Measurements from ENCODE around the gene RAB3C.

RAB3C gene

DNA sequence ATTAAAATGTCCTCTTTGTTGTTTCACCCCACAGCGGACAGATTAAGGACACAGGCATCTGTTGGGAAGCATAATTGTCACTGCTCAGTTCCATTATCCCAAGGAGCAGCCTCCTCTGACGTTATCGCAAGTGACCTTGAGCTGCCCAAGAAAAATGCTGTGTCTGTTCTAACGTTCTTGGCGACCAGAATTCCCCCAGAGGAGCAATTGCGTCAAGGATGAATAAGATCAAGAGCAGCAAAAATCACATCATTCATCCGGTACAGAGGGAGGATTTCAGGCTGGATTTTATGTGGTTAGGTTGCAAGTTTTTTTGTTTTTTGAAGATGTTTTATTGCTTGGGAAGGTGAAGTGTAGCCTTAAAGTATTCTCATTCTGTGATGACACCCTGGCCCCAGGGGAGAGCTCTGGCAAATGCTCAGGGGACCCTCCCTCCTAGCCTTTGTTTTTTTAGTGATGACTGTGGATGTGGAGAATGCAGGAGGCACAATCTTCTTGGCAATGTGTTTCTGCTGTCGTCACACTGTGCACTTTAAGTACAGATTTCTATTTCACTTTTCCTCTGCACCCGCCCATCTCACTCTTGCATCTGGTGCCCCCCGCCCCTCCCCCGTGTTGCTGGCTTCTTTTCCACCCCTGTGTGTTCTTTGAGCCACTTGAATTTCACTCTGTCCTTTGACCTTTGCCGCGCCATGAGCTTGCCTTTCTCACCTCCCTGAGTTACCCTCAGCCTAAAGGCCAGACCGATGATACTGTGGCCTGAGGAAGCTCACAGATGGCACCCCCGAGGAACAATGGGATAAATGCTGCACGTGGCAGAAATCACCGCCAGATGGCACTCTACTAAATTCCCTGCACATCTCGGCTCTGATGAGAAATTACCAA lies 308.5 kb downstream of the RAB3C start:
- peak; percentile 55 for DNase-seq

DNA sequence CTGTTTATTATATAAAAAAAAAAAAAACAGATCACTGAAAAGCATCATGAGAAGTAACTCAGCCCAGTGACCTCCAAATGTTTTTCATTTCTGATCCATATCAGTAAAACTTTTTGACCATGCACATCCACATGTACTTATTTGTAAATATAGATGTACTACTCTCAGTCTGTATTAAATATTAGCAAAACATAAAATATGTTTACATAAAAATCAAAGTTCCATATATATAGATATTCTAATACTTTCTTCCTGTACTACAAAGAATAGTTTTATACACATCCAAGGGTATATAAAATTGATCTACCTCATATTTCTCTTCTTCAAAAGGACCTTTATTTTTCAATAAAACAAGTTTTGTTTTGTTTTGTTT lies 309.1 kb downstream of the RAB3C start:
- no peak for DNase-seq

DNA sequence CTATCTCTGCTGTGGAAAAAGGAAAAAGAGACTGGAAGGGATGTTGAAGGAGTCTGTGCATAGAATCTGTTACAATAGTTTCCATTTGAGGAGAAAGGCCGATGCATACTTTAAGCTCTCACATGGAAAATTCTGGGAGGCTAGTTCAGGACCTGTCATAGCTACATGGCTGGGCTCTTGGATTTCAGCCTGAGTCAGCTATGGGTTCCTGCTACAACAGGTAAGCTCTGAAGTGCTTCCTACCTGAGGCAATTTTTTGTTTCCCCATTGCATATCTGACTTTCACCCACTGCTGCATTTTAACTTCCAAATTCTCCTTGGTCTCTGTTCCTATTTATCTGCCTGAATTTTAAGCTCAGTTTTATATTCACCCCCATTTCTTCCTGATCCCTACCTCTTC lies 310.7 kb downstream of the RAB3C start:
- no peak for DNase-seq

DNA sequence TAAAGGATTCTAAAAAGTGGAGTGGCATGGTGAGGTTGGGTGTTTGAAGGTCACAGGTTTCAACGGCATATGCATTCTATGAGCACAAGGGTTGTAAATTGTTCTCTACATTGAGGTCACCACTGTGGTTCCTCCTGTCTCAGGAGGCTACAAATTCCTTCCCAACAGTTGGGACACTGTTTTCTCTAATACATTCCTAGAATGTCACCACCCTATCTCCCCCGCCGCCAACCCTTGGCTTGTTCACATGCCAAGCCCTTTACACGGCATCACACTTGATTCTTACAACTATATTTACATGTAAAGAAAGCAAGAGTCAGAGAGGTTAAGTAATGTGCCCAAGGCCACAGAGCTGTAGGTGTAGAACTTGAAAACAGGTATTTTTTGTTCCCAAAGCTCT lies 315.1 kb downstream of the RAB3C start:
- DNase-seq: no peak

DNA sequence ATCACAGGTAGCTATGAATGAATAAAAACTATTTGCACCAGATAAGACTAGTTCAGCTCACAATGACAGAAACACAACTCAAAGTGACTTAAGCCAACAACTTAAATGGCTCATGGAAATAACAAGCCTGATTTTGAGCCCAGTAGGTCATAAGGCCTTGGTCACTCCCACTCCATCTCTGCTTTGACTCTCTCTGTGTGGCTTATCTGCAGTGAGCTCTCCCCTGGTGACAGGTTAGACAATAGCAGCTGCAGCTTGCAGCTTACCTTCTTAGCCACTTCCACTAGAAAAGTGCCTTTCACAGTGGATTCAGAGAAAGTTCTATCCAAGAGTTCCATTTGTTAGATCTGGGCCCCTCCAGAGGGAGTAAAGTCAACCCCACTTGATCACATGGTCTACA lies 315.7 kb downstream of the RAB3C start:
- DNase-seq: no peak

DNA sequence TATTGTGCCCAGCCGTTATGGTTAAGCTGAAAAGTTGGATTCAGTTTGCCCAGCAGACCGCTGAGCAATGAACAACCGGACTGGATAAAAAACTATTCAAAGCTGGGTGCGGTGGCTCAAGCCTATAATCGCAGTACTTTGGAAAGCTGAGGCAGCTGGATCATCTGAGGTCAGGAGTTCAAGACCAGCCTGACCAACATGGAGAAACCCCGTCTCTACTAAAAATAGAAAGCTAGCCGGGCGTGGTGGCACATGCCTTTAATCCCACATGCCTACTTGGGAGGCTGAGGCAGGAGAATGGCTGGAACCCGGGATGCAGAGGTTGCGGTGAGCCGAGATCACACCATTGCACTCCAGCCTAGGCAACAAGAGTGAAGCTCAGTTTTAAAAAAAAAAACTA lies 318.4 kb downstream of the RAB3C start:
- no peak for DNase-seq

DNA sequence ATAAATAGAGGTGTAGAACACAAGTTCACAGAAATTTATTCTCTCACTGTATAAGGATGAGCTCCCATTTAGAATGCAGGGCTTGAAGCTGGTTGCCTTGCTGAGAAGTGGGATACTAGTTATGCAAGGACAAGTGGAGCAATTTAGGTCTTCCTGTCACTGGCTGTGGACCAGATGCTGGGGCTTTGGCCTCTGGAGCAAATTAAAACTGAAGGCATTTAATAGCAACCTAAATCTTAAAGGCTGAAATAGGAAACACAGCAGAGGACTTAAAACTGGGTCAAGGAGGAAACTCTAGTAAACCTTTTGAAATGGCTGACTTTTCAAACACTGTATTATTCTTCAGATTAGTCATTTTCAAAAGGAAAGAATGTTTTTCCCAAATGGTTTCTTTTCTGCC lies 319.4 kb downstream of the RAB3C start:
- no peak for DNase-seq

DNA sequence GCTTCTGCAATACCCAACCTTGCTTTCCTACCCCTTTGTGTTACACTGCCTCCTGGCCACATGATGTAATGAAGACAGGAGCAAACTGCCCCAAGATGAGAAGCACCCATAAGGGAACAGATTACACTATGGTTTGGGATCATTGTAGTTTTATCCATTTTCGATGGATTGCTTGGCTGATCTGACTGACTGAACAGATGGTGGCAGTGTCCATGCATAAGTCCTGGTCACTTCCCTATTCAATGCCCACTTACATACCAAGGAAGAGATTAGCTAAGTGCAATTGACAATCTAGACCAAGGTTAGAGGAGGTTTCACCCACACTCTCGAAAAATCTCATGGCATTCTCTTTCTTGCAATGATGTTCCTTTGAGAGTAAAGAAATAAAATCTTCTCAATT lies 319.9 kb downstream of the RAB3C start:
- DNase-seq: peak; percentile 24

DNA sequence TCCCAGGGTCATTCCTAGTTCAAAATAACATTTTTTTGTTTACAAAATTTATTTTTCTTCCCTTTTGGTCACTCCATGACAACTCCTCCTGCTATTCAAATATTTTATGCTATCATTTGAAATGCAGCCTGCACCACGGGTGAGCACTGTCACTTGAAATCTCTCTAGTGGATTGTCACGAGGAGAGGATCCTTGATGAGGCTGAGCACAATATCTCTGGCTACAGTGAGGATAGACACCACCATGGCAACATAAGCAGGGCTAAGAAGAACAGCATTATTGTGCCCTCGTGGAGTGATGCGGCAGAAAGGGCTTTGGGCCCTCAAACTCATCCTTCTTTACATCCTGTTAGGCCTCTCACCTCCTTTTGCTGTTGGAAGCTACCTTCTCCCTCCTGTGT lies 321.9 kb downstream of the RAB3C start:
- DNase-seq: no peak

DNA sequence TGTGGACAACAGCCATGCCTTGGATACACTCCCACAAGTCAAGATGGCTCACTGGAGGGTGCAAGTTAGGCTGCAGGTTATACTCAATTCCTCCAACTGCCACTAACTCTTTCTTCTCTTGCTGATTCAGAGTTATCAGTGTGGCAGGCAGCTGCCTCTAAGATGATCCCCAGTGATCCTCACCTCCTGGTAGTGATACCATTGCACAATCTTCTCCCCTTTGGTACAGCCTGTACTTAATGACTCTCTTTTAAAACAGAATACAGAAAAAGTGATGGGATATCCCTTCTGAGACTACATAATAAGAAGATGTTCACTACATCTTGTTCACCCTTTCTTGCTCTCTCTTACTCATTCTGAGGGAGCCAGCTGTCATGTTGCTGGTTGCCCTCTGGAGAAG lies 323.1 kb downstream of the RAB3C start:
- DNase-seq: no peak

All from inflammatory macrophage treated with lipopolysaccharide for 4 hours (primary cell).